ENCODE data around the gene PLA2G15. TPM values are rescaled to one million over a fixed set of nuclear protein-coding genes. Genes with fewer than 3 reads are reported as not detected.

Gene PLA2G15
- total and polyA plus RNA-seq, 2 of the 13 experiments (the other 11 are each of a cell fraction or from before 2014, with no cell fraction given), result 14.4 to 23.7 TPM

DNA sequence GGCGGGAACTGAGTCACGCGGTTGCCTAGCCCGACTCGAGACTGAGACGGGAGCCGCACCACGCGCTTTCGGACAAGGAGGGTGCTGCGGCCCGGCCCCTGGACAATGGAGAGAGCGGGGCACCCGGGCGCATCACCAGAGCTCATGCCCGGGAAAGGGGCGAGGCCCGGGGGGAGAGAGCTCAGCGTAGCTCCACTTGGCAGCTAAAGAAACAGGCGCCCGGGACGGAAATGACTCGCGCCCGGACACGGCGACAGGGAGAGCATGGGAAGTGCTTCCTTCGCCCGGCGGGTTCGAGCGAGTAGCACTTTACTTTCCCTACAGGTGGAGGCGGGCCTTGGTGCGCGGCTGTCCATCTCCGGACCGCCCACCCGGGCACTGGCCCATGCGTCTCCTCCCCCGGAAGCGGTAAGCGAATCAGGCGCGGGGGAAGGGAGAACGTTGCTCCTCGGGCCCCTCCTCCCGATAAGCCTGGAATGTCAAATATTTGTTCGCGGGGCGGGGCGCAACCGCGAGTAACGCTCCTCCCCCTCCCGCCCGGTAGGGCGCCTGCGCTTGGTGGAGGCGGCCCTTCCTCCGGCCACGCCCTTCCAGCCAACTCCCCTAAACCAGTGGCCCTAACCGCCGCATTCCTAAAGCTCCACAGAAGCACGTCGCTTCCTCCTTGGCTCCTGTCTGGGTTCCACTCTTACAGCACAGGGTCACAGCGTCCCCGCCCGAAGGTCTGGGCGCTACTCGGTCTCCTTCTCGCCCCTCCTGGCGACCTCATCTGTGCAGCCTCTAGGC, 7.7 kb upstream of the PLA2G15 start (continued):
- TF ChIP-seq ZNF337 (CRISPR knock-in tag; IDR thresholded peaks at IDR 0.05; ENCODE audit: borderline replicate concordance, low read depth) (no peak), ZNF878 (CRISPR knock-in tag; IDR thresholded peaks at IDR 0.05) (peak; percentile 83), SMAD9 (CRISPR knock-in tag; IDR thresholded peaks at IDR 0.05) (no peak), HCFC1 (IDR thresholded peaks at IDR 0.05; ENCODE audit: low read depth, low read length) (no peak), ZFP82 (CRISPR knock-in tag; IDR thresholded peaks at IDR 0.05; ENCODE audit: borderline replicate concordance) (no peak; the same call in 1 of the 2 replicates), CREM (IDR thresholded peaks at IDR 0.05) (peak; percentile 69), CREM (CRISPR knock-in tag; IDR thresholded peaks at IDR 0.05) (no peak), ZSCAN21 (CRISPR knock-in tag; IDR thresholded peaks at IDR 0.05; ENCODE audit: borderline replicate concordance) (peak; percentile 4; the same call in 1 of the 2 replicates), TP53 (CRISPR knock-in tag; conservative IDR thresholded peaks at IDR 0.05) (no peak), ZNF747 (CRISPR knock-in tag; IDR thresholded peaks at IDR 0.05; ENCODE audit: borderline replicate concordance) (peak; percentile 72; the same call in 1 of the 2 replicates), ZNF263 (CRISPR knock-in tag; IDR thresholded peaks at IDR 0.05) (no peak; the same call in 1 of the 2 replicates), ZNF615 (CRISPR knock-in tag; IDR thresholded peaks at IDR 0.05; ENCODE audit: borderline replicate concordance) (peak; percentile 50; the same call in 1 of the 2 replicates), SALL1 (CRISPR knock-in tag; IDR thresholded peaks at IDR 0.05) (peak; percentile 91), CAMTA2 (CRISPR knock-in tag; IDR thresholded peaks at IDR 0.05; ENCODE audit: borderline replicate concordance) (no peak; the same call in 1 of the 2 replicates), EHMT2 (IDR thresholded peaks at IDR 0.05; ENCODE audit: borderline replicate concordance, low read depth, low read length) (no peak), ZNF160 (CRISPR knock-in tag; IDR thresholded peaks at IDR 0.05) (peak; percentile 85), RBM22 (optimal IDR thresholded peaks at IDR 0.05; ENCODE audit: low read length) (no peak), ZNF446 (CRISPR knock-in tag; IDR thresholded peaks at IDR 0.05) (no peak), ASH2L (IDR thresholded peaks at IDR 0.05; ENCODE audit: insufficient read length, low read depth, low read length) (peak; percentile 62)
- TF ChIP-seq, protein P1, sequence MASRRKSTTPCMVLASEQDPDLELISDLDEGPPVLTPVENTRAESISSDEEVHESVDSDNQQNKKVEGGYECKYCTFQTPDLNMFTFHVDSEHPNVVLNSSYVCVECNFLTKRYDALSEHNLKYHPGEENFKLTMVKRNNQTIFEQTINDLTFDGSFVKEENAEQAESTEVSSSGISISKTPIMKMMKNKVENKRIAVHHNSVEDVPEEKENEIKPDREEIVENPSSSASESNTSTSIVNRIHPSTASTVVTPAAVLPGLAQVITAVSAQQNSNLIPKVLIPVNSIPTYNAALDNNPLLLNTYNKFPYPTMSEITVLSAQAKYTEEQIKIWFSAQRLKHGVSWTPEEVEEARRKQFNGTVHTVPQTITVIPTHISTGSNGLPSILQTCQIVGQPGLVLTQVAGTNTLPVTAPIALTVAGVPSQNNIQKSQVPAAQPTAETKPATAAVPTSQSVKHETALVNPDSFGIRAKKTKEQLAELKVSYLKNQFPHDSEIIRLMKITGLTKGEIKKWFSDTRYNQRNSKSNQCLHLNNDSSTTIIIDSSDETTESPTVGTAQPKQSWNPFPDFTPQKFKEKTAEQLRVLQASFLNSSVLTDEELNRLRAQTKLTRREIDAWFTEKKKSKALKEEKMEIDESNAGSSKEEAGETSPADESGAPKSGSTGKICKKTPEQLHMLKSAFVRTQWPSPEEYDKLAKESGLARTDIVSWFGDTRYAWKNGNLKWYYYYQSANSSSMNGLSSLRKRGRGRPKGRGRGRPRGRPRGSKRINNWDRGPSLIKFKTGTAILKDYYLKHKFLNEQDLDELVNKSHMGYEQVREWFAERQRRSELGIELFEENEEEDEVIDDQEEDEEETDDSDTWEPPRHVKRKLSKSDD (CRISPR knock-in tag; IDR thresholded peaks at IDR 0.05; ENCODE audit: low read depth), result peak; percentile 51; the same call in 1 of the 2 replicates
- TF ChIP-seq, protein P2, sequence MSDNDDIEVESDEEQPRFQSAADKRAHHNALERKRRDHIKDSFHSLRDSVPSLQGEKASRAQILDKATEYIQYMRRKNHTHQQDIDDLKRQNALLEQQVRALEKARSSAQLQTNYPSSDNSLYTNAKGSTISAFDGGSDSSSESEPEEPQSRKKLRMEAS (IDR thresholded peaks at IDR 0.05), result peak; percentile 84
- TF ChIP-seq, protein P3, sequence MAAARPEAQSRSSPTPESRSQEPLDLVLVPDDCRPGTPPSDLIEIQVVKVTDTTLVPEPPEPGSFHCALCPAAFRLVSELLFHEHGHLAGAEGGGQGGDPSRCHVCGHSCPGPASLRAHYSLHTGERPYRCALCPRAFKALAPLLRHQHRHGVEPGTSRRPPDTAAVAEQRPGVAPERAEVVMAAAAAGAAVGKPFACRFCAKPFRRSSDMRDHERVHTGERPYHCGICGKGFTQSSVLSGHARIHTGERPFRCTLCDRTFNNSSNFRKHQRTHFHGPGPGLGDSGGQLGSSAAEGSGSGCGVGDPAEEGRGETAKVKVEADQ (CRISPR knock-in tag; IDR thresholded peaks at IDR 0.05; ENCODE audit: borderline replicate concordance), result peak; percentile 74; the same call in 1 of the 2 replicates
- TF ChIP-seq, protein P4, sequence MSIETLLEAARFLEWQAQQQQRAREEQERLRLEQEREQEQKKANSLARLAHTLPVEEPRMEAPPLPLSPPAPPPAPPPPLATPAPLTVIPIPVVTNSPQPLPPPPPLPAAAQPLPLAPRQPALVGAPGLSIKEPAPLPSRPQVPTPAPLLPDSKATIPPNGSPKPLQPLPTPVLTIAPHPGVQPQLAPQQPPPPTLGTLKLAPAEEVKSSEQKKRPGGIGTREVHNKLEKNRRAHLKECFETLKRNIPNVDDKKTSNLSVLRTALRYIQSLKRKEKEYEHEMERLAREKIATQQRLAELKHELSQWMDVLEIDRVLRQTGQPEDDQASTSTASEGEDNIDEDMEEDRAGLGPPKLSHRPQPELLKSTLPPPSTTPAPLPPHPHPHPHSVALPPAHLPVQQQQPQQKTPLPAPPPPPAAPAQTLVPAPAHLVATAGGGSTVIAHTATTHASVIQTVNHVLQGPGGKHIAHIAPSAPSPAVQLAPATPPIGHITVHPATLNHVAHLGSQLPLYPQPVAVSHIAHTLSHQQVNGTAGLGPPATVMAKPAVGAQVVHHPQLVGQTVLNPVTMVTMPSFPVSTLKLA (IDR thresholded peaks at IDR 0.05), result peak; percentile 64

Data from HepG2 (cell line).